DLD1 (cell line): ENCODE measurements around the gene CCR2.
"Not testable (repeated sequence)": the region's sequence is repeated elsewhere in the genome, so short reads cannot be mapped to it uniquely, and the experiment has no call there.

Experiments
- in situ Hi-C: cut with HindIII; loops from 2 replicates; pipeline ENCODE4 v1.10.0; 2017; ENCODE audit warnings: low sequenced_read_pairs

Gene CCR2

GRCh38 chr3:46372492-46373359, 18.8 kb downstream of the CCR2 start:
- in situ Hi-C loops: loop anchor here (25.0 kb wide), 1 partner anchor 285 kb away; no protein-coding TSS in a partner anchor

GRCh38 chr3:46374755-46375154, 20.8 kb downstream of the CCR2 start:
- in situ Hi-C loops: loop anchor here (25.0 kb wide), 1 partner anchor 287 kb away; no protein-coding TSS in a partner anchor

GRCh38 chr3:46375218-46375617, 21.3 kb downstream of the CCR2 start:
- in situ Hi-C loops: no loop called here

GRCh38 chr3:46375814-46376213, 21.9 kb downstream of the CCR2 start:
- in situ Hi-C loops: no loop called here

- in situ Hi-C loops: no loop called here
Observed at GRCh38 chr3:46378426-46378942, 24.6 kb downstream of the CCR2 start.

GRCh38 chr3:46380471-46381221, 26.7 kb downstream of the CCR2 start:
- in situ Hi-C loops: no loop called here

- in situ Hi-C loops: no loop called here
Observed at GRCh38 chr3:46381625-46382024, 27.7 kb downstream of the CCR2 start.

GRCh38 chr3:46383211-46383950, 29.5 kb downstream of the CCR2 start:
- in situ Hi-C loops: no loop called here

- in situ Hi-C loops: no loop called here
Observed at GRCh38 chr3:46383951-46384330, 30.0 kb downstream of the CCR2 start.

GRCh38 chr3:46386205-46386604, 32.3 kb downstream of the CCR2 start:
- in situ Hi-C loops: no loop called here

- in situ Hi-C loops: not testable (repeated sequence)
Observed at GRCh38 chr3:46388847-46389246, 34.9 kb downstream of the CCR2 start.

- in situ Hi-C loops: no loop called here
Observed at GRCh38 chr3:46389306-46389705, 35.4 kb downstream of the CCR2 start.

- in situ Hi-C loops: not testable (repeated sequence)
Observed at GRCh38 chr3:46391526-46391925, 37.6 kb downstream of the CCR2 start.

GRCh38 chr3:46393011-46393410, 39.1 kb downstream of the CCR2 start:
- in situ Hi-C loops: no loop called here

- in situ Hi-C loops: no loop called here
Observed at GRCh38 chr3:46393554-46394434, 39.9 kb downstream of the CCR2 start.

- in situ Hi-C loops: no loop called here
Observed at GRCh38 chr3:46395210-46395661, 41.3 kb downstream of the CCR2 start.

- in situ Hi-C loops: no loop called here
Observed at GRCh38 chr3:46395766-46396530, 42.0 kb downstream of the CCR2 start.

GRCh38 chr3:46397111-46397510, 43.2 kb downstream of the CCR2 start:
- in situ Hi-C loops: no loop called here
